Measurements from ENCODE around the gene PATE3. TPM values are rescaled to one million over a fixed set of nuclear protein-coding genes. Genes with fewer than 3 reads are reported as not detected.

PATE3 gene, protein sequence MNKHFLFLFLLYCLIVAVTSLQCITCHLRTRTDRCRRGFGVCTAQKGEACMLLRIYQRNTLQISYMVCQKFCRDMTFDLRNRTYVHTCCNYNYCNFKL
- not detected in 5 replicates for total RNA-seq (2022; extraction: Qiagen RNA extraction)

DNA sequence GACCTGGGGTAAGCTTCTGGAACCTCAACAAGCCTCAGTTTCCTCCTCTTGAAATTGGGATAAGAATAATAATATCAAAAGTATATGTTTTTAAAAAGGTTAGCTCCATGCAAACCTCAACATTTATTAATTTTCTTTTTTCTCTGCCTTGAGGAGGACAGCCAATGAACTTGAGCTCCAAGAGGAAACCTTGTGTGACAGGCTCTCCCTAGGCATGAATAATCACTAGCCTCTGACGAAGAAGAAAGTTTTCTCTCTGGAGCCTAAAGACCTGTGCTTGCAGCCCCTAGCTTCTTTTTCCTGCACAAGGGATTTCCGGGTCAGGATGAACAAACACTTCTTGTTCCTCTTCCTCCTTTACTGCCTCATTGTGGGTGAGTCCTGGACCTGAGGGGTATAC, at the start of gene PATE3:
Gene PATE3 (plus strand): TSS at position 301 of the 400 bp plus-strand sequence. CDS start 25 bp downstream, at position 326.

DNA sequence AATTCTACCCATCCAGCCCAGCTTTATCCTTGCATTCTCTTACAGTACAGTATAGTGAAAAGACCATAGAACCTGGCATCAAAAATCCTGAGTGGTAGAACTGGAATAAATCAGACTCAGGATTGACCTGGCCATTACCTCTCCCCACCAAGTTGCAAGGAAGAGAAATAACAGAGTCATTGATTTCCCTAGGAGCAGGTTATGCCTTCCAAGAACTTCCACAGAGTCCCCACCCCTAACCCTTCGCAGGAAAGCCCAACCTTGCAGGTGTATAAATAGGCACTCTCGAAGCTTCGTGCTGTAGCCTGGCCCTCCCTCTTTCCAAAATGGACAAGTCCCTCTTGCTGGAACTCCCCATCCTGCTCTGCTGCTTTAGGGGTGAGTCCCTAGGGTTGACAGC, 41.9 kb upstream of the PATE3 start, which contains the start of gene PATE1:
Gene PATE1 (plus strand): TSS at position 301 of the 400 bp plus-strand sequence. CDS start 26 bp downstream, at position 327.

DNA sequence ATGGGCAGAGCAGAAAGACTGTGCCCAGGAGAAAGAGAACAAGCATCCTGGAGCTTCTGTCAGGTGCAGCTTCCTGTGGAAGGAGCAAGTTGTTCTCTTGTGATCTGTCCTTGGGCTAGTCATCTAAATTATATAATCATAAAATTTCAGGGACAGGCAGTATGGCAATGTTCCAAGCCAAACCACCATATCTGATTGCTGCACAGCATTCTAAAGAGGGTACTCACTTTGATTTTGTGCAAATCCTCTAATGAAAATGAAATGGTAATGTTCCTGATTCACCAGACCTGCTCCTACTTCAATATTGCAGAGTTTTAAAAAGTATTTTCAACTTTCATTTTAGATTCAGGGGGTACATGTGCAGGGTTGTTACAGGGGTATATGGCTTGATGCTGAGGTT, 9.2 kb upstream of the PATE3 start, which contains the start of gene PATE2:
Gene PATE2 (minus strand): TSS at position 101 of the 400 bp plus-strand sequence. CDS start 55 bp downstream, at position 46.

DNA sequence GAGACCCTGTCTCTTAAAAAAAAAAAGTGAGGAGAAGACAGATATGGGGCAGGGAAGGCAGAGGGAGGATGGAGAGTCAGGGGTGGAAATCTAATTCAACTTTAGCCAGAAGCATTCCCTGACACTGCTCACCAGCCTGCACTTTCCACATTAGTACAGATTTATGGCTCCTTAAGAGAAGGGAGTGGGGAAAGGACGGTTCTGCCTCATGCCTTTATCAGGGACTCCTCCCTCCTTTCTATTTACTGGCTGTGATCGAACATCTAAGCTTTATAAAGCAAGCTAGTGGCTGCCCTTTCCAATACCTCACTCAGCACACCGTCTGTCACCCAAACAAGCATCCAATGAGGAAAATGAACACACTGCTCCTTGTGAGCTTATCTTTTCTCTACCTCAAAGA, 45.1 kb downstream of the PATE3 start, which contains the start of gene PATE4:
Gene PATE4 (plus strand): TSS at position 301 of the 400 bp plus-strand sequence. CDS start 44 bp downstream, at position 345.

Other genes starting within 250 kb of the PATE3 start
- 99.0 to 105 TPM (median 100 TPM) in 5 replicates for gene EI24, start 218.7 kb upstream of the PATE3 start, total RNA-seq (2022; extraction: Qiagen RNA extraction)
- gene STT3A, start 195.3 kb upstream of the PATE3 start, total RNA-seq (2022; extraction: Qiagen RNA extraction): 80.5 to 110 TPM (median 107 TPM) in 5 replicates
- gene CHEK1, start 163.0 kb upstream of the PATE3 start, total RNA-seq (2022; extraction: Qiagen RNA extraction): 29.7 to 35.7 TPM (median 32.4 TPM) in 5 replicates
- gene ACRV1, start 107.3 kb upstream of the PATE3 start, total RNA-seq (2022; extraction: Qiagen RNA extraction): 0.13 TPM in 1 of 5 replicates, not detected in the others
- gene PATE1, start 41.8 kb upstream of the PATE3 start, total RNA-seq (2022; extraction: Qiagen RNA extraction): not detected in 5 replicates
- not detected in 5 replicates for gene PATE2, start 9.3 kb upstream of the PATE3 start, total RNA-seq (2022; extraction: Qiagen RNA extraction)
- not detected in 5 replicates for gene PATE4, start 45.2 kb downstream of the PATE3 start, total RNA-seq (2022; extraction: Qiagen RNA extraction)
- 11.8 to 13.9 TPM (median 12.5 TPM) in 5 replicates for gene HYLS1, start 99.5 kb downstream of the PATE3 start, total RNA-seq (2022; extraction: Qiagen RNA extraction)
- gene PUS3, start 115.1 kb downstream of the PATE3 start, total RNA-seq (2022; extraction: Qiagen RNA extraction): 8.1 to 11.7 TPM (median 8.7 TPM) in 5 replicates
- not detected in 5 replicates for gene DDX25, start 116.4 kb downstream of the PATE3 start, total RNA-seq (2022; extraction: Qiagen RNA extraction)
- not detected in 5 replicates for gene VSIG10L2, start 157.9 kb downstream of the PATE3 start, total RNA-seq (2022; extraction: Qiagen RNA extraction)